Coronary artery (tissue), 2 donors: ENCODE data around the gene CPT1B.

ENCODE experiments used
- DNase-seq: peaks from one replicate; pipeline ENCODE4 v3.0.0-alpha.2; 2017; ENCODE audit warnings: low spot score
- H3K27ac ChIP-seq, 2 donors: fragments of 200-600 bp; sonication (generic); one replicate each; pipeline ENCODE4 v1.5.1; 2016 to 2019
- H3K4me3 ChIP-seq: fragments of 200-600 bp; sonication (generic); 2 replicates; pipeline ENCODE4 v1.5.1; 2016; ENCODE audit warnings: mild to moderate bottlenecking, moderate library complexity
- CTCF ChIP-seq: fragments of 200-600 bp; sonication (generic); IDR thresholded peaks from one replicate; pipeline ENCODE4 v1.5.1; 2019; ENCODE audit warnings: antibody characterized with exemption

Gene CPT1B

GRCh38 chr22:50572965-50573364, 5.3 kb downstream of the CPT1B start:
- TF ChIP-seq CTCF, result no peak
- DNase-seq, result no peak

GRCh38 chr22:50571264-50572175, 6.7 kb downstream of the CPT1B start:
- H3K4me3 ChIP-seq, result no peak overlapping the region
- no peak for DNase-seq
- no peak for TF ChIP-seq CTCF

More at GRCh38 chr22:50572965-50573364, 5.3 kb downstream of the CPT1B start:
- Histone ChIP-seq H3K4me3 (no peak overlapping the region), H3K27ac (no peak overlapping the region)

GRCh38 chr22:50570861-50571260, 7.4 kb downstream of the CPT1B start:
- Histone ChIP-seq H3K27ac (no peak overlapping the region), H3K4me3 (no peak overlapping the region)
- TF ChIP-seq CTCF, result no peak
- DNase-seq, result no peak

More at GRCh38 chr22:50571264-50572175, 6.7 kb downstream of the CPT1B start:
- no peak overlapping the region for H3K27ac ChIP-seq

- no peak for TF ChIP-seq CTCF
- DNase-seq, result no peak
- Histone ChIP-seq H3K4me3 (no peak overlapping the region), H3K27ac (no peak overlapping the region)
Measured at GRCh38 chr22:50569896-50570535, 8.2 kb downstream of the CPT1B start.

GRCh38 chr22:50569041-50569459, 9.2 kb downstream of the CPT1B start:
- no peak for DNase-seq
- TF ChIP-seq CTCF, result no peak
- H3K27ac ChIP-seq, result no peak overlapping the region
- no peak overlapping the region for H3K4me3 ChIP-seq

GRCh38 chr22:50568626-50569025, 9.6 kb downstream of the CPT1B start:
- no peak for TF ChIP-seq CTCF
- Histone ChIP-seq H3K27ac (no peak overlapping the region), H3K4me3 (no peak overlapping the region)
- DNase-seq, result no peak
